NCI-H128 (cell line): ENCODE measurements around the gene EPHB2.

ENCODE experiments used
- DNase-seq: peaks from one replicate; lab custom pipeline; 2025; ENCODE audit not compliant: unreplicated experiment; lab: John Stamatoyannopoulos, UW

The EPHB2 gene

GRCh38 chr1:22852144-22852655, 141.6 kb downstream of the EPHB2 start:
- no peak for DNase-seq

- DNase-seq = no peak
Measured at GRCh38 chr1:22853651-22854185, 143.1 kb downstream of the EPHB2 start.

GRCh38 chr1:22854688-22855565, 144.3 kb downstream of the EPHB2 start:
- no peak for DNase-seq

DNA sequence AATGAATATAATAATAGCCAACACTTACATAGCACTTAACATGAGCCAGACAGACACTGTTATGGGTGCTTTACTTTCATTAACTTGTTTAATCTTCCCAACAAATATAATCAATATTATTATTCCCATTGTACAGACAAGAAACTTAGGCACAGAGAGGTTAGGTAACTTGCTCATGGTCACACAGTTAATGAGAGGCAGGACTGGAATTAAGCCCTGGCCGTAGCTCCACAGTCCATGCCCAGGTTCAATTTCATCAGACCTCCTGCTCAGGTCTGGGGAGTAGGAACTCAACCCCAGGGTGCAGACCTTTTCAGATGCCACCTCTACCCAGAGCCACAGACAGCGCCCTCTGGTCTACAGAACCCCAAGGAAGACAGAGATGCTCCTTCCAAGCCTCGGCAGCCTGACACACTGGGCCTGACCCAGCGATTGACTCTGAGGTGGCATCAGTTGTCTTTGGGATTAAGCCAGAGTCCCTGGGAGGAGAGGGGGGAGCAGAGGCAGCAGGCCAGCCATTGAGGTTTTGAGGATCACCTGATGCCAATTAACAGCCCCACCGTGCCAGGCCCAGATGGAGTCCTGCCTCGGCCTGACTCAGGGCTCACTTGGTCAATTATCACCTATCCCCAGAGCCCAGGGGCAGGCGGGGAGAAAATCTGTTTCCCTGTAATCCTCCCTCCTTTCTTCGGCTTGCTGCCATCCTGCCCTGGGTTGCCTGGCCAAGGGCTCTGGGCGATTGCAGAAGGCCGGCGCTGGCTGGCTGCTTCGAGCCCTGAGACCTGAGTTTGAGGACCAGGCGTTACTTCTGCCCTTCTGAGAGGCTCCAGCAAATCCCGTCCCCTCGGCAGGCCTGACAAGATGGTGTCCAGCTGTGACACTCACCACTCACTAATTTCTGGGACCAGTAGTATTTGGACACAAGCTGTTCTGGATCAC, 145.3 kb downstream of the EPHB2 start:
- no peak for DNase-seq

DNA sequence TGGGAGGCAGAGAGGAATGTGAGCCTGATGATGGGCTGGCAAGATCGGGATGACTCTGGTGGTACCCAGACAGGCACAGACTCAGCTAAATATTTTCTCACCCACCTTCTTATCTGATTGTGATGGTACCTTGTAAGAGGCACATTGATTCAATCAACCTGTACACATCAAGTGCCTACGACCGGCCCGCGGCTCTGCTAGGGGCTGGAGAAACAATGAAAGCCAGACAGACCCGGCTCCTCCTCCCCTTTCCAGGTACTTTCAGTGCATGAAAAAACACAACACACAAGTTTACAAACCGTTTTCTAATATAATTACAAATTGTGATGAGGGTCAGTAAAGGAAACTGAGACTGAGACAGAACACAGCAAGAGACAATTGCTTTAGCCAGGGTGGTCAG, 147.0 kb downstream of the EPHB2 start:
- DNase-seq = no peak

DNA sequence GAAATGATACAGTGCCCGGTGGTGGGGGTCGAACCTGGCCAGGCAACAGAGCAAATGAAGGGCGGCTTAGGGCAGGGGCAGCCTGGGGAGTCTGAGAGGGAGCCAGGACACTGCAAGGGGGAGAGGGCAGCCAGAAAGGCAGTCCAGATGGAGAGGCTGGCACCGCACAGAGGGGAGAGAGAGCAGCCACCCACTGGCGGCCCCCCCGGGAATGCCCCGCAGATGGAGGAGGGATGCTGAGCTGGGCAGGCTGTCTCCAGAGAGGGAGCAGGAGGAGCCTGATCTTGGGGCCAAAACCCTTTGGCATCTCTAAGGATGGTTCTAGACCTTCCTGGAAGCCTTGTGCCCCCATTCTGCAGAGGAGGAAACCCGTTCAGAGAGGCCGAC, 149.8 kb downstream of the EPHB2 start:
- DNase-seq = no peak

DNA sequence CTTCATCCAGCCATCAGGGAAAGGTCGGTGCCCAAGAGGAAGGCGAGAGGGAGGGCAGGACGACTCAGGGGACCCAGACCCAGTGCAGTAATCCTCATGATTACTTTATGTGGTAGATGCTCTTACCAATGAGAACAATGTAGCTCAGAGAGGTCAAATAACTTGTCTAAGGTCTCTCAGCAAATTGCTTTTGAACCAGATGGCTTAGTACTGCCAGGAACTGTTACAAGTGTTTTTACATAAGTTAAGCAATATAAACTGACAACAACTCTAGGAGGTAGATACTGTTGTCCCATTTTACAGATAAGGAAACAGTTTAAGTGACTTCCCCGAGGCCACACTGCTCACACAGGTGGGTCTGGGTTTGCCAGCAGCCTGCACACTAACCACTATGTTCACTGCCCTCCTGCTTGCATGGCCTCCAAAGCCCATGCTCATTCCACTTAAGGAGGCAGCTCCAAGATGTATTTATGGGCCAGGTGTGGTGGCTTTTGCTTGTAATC, 150.3 kb downstream of the EPHB2 start:
- DNase-seq = no peak

GRCh38 chr1:22861764-22862440, 151.3 kb downstream of the EPHB2 start:
- no peak for DNase-seq

DNA sequence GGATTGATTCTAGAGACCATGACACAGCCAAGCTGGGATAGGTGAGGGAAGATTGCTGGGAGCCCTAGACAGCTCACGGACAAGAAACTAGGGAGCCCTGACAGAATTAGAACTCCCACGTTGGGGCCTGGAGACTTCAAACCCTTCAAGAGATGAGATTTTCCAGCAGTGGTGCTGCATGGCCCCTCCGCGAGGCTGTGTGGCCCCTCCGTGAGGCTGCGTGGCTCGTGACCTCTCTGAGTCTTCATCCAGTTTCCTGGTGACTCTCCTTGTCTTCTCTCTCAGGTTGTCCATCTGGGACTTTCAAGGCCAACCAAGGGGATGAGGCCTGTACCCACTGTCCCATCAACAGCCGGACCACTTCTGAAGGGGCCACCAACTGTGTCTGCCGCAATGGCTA, 152.1 kb downstream of the EPHB2 start:
- no peak for DNase-seq

GRCh38 chr1:22863766-22864165, 153.1 kb downstream of the EPHB2 start:
- DNase-seq = no peak

GRCh38 chr1:22864886-22865285, 154.2 kb downstream of the EPHB2 start:
- no peak for DNase-seq

- DNase-seq = no peak
Measured at GRCh38 chr1:22865736-22866135, 155.1 kb downstream of the EPHB2 start.

GRCh38 chr1:22866868-22867267, 156.2 kb downstream of the EPHB2 start:
- DNase-seq = no peak

- DNase-seq = no peak
Measured at GRCh38 chr1:22868331-22868730, 157.7 kb downstream of the EPHB2 start.

DNA sequence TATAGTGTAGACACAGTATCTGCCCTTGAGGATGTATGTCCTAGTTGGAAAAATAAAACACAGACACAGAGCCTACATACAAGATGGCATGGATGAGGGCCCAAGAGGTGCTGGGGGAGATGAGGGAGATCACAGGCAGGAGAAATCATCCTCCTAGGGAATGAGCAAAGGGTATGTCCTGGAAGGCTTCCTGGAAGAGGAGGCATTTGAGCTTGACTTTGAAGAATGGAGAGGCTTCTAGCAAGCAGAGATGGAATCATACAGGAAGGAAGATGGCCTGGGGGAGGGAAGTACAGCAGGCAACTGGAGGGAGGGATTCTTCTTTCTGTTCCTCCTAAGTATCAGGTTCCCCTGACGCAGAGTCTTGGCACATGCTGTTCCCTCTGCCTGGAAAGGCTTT, 158.7 kb downstream of the EPHB2 start:
- DNase-seq = no peak

DNA sequence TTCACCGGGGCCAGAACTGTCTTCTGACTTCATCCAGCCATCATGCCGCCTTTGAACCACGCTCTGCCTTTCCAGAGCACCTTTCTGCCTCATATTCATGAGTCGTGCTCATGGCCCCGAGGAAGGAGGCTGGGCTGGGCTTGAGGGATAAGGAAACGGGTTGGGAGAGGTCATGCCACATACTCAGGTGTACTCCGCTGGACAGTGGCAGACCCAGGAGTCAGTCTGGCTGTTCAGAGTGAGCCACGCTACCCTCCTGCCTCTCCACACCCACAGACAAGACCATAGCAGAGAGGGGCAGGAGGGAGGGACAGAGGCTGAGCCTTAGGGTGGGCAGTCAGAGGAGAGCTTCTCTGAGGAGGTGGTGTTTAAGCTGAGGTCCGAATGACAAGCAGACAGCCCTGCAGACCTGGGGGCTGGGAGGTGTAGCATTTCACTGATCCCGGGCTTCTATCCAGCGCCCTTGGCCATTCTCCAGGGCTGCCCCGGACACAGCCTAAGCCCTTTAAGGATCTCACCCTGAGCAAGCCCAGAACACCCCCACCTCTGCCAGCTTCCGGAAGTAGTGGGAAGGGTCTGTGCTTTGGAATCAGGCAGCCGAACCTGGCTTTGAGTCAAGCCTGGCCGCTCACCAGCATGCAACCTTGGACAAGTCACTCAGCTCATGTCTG, 159.7 kb downstream of the EPHB2 start:
- no peak for DNase-seq

DNA sequence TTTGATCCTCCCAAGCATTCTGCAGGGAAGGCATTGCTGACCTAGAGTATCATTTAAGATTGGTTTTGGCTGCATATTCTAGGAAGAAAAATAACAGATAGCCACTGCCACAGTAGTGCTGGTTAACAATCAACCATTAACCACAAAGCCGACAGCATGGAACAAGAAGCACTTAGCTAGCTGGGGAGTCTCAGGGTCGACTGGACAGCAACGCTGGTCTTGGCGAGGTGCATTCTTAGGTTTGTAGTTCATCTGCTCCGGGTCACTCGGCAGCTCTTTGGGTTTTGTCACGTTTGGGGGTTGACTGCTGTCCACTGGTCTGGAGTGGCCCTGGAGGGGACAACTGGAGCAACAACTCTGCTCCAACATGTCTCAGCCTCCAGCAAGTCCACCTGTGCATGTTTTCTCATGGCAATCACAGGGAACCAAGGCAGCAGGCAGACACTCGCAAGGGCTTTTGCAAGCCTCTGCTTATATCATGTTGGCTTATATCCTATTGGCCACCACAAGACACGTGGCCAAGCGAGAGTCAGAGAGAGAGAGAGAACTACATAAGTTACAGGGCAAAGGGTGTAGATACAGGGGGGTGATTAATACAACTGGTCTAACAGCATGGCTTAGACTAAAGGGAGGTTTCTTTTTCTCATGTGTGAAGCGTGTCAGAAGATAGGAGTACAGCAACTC, 162.5 kb downstream of the EPHB2 start:
- DNase-seq = no peak

GRCh38 chr1:22874785-22875184, 164.1 kb downstream of the EPHB2 start:
- DNase-seq = no peak

GRCh38 chr1:22875241-22875640, 164.6 kb downstream of the EPHB2 start:
- DNase-seq = no peak

DNA sequence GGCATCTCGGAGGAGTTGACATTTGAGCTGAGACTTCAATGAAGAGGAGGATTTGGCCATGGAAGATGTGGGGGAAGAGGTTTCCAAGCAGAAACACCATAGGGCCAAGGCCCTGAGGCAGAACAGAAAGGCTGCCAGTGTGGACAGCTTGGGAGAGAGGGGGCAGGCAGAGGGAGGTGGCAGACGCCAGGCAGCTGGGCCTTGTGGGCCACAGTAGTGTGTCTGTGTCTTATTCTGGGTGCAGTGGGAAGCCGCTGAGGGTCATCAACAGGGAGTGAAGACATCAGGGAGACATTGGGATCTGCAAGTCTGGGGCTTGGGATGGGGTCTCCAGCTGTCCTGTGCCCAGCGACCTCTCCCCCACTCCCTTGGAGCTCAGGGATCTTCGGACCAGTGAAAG, 165.2 kb downstream of the EPHB2 start:
- DNase-seq = no peak
